C4-2B (cell line): ENCODE data around the gene POLL.

ENCODE experiments used
- H3K27ac ChIP-seq: fragments of 450-650 bp; 2 replicates; pipeline ENCODE4 v1.5.1; 2017
- ZFX ChIP-seq: fragments of 450-650 bp; IDR thresholded peaks from 2 replicates; pipeline ENCODE4 v1.6.1; 2017
- TF ChIP-seq, protein P1 (sequence below): fragments of 450-650 bp; conservative IDR thresholded peaks from 2 replicates; pipeline ENCODE4 v1.5.1; 2017; ENCODE audit warnings: mild to moderate bottlenecking

POLL gene

DNA sequence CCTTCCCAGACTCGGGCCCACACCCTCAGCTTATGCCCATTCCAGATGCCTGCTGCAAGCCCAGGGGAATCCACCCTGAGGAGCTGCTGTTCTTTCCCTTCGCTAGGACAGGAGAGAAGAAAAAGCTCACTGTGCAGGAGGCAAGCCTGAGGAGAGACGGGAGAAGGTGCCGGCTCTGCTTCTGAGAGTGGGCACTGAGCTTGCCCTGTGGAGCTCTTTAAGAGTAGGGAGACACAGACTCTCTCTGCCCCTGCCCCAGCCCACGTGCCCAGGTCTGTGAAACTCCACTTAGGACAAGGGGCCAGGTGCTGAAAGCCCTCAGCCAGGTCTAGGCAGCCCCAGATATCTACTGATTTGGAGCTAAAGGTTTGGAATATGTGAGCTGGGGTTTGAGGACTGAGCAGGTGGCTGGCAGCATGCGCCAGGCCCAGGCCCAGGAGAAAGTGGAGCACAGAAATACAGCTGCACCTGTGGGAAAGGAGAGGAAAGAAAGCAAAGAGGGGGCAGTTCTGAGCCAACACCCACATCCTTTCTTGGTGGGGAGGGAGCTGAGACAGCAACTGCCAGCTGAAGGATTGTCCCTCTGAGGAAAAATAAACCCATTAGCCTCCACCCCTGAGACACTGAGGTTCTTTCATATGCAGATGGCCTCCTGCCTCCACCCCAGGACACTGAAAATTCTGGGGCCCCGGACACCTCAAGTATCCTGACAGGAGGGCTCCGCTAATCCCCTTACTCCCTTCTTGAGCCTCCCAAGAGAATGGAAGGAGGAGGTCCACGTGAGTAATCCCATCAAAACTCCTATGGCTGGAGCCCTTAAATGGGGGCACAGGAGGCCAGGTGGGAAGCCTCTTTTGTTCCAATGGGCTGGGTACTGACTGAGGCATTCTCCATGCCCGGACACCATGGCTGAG lies 7.3 kb downstream of the POLL start:
- no peak for TF ChIP-seq ZFX
- TF ChIP-seq, protein P1, sequence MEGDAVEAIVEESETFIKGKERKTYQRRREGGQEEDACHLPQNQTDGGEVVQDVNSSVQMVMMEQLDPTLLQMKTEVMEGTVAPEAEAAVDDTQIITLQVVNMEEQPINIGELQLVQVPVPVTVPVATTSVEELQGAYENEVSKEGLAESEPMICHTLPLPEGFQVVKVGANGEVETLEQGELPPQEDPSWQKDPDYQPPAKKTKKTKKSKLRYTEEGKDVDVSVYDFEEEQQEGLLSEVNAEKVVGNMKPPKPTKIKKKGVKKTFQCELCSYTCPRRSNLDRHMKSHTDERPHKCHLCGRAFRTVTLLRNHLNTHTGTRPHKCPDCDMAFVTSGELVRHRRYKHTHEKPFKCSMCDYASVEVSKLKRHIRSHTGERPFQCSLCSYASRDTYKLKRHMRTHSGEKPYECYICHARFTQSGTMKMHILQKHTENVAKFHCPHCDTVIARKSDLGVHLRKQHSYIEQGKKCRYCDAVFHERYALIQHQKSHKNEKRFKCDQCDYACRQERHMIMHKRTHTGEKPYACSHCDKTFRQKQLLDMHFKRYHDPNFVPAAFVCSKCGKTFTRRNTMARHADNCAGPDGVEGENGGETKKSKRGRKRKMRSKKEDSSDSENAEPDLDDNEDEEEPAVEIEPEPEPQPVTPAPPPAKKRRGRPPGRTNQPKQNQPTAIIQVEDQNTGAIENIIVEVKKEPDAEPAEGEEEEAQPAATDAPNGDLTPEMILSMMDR, result no peak
- H3K27ac ChIP-seq, result no peak overlapping the region

DNA sequence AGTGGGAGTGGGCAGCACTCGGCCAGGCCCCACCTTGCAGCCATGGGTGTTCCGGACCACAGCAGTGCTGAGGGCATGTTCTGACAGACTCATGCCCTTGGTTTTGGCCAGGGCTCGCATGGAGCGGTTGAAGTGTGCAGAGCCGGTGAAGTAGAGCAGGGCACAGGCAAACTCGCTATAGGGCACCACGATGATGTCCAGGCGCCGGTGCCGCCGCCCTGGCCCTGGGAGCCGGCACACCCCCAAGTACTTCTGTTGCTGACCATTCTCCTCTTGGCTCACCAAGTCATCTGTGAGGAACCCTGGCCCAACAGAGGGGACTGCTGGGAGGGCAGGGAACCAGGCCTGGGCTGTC lies 8.6 kb downstream of the POLL start:
- H3K27ac ChIP-seq, result no peak overlapping the region
- TF ChIP-seq ZFX, result no peak
- TF ChIP-seq, protein P1, result no peak

DNA sequence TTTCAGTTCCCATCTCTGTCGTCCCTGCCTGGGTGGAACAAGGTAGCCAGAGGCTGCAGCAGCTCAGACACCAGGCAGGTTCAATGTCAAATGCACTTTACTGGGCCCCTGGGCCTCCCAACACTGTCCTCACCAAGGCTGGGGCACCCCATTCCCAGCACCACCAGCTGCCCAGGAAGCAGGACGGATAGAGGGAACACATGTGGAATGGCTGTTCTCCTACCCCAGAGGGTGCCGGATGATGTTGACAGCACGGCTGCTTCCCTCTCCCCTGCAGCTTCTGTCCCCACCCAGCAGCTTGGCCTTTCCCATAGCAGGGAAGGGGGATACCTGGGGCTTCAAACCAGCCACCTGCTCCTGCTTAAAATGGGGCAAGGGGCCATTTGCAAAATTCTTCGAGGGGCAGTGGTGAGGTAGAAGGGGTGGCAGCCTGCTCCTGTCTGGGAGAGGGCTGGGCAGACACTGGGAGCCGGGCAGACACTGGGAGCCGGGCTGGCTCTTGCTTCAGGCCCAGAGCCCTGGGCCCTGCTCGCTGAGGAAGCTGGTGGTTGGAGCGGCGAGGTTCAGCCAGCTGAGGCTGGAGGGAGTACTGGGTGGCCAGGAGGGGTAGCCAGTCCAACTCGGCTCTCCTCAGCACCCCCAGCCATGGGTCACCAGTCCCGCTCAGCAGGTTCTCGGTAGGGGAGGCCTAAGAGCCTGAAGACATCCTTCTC lies 9.1 kb downstream of the POLL start:
- TF ChIP-seq, protein P1, result no peak
- no peak for TF ChIP-seq ZFX
- H3K27ac ChIP-seq, result no peak overlapping the region

- TF ChIP-seq ZFX, result no peak
- TF ChIP-seq, protein P1, result no peak
- no peak overlapping the region for H3K27ac ChIP-seq
Measured at GRCh38 chr10:101578192-101578591, 9.9 kb downstream of the POLL start.

DNA sequence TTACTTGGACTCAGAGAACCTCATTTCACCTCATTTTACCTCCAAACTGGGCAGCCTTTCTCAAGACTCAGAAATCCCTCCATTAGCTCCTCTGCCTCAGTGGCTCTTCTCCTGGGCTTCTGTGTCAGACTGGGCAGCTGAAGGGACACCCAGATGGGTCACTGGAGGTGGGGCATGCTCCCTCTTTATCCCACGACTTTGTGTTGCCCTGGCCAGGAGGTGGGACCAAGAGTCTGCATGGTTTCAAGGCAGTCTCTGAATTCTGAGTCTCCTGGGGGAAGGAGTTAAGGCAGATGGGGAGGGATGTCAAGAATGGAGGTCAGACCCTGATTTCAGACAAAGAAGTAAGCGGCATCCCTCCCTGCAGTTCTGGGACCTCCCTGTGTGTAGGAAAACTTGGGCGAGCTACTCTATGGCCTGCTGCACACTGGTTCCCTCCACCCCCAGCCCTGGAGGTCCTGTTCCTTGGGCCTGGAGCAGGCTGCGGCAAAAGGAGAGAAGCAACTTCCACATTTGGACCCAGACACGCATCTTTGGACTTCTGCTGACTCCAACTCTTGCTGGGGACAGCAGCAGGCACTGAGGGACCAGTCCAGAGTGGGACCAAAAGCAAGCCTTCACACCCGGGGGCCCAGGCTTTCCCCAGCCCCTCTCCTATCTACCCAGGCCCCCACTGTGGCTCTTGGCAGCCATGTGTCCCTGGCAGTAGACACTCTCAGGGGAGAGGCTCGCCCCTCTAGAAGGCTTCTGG lies 10.8 kb downstream of the POLL start:
- TF ChIP-seq ZFX, result no peak
- TF ChIP-seq, protein P1, result no peak
- H3K27ac ChIP-seq, result no peak overlapping the region

GRCh38 chr10:101576211-101576863 lies 11.7 kb downstream of the POLL start:
- TF ChIP-seq, protein P1, result no peak
- TF ChIP-seq ZFX, result no peak
- H3K27ac ChIP-seq, result no peak overlapping the region
